RWPE2 (cell line): ENCODE results near the gene SEC14L6.

Source experiments
- ATAC-seq: fragments of 200-7000 bp; cut with Tn5 transposase; 3 replicates; pipeline ENCODE4 v1.9.1; 2021; ENCODE audit warnings: low read depth
- DNase-seq: peaks from one replicate; pipeline ENCODE4 v3.0.0-alpha.2; 2020; ENCODE audit warnings: low spot score
- H3K27ac ChIP-seq: fragments of 450-650 bp; 2 replicates; pipeline ENCODE4 v1.5.1; 2017; ENCODE audit warnings: mild to moderate bottlenecking; ENCODE audit not compliant: poor library complexity, severe bottlenecking
- H3K27me3 ChIP-seq: fragments of 250-450 bp; sonication (Bioruptor Pico); 2 replicates; pipeline ENCODE4 v1.5.1; 2021; ENCODE audit warnings: mild to moderate bottlenecking, moderate library complexity; ENCODE audit not compliant: insufficient read depth, poor library complexity, severe bottlenecking
- H3K36me3 ChIP-seq: fragments of 250-450 bp; sonication (Bioruptor Pico); 2 replicates; pipeline ENCODE4 v1.5.1; 2020; ENCODE audit warnings: low read depth, mild to moderate bottlenecking, moderate library complexity
- H3K4me1 ChIP-seq: fragments of 250-450 bp; sonication (Bioruptor Pico); 2 replicates; pipeline ENCODE4 v1.5.1; 2021; ENCODE audit warnings: mild to moderate bottlenecking, moderate library complexity; ENCODE audit not compliant: insufficient read depth, poor library complexity, severe bottlenecking
- H3K4me3 ChIP-seq: fragments of 250-450 bp; sonication (Bioruptor Pico); 2 replicates; pipeline ENCODE4 v1.5.1; 2021; ENCODE audit warnings: mild to moderate bottlenecking, moderate library complexity; ENCODE audit not compliant: severe bottlenecking
- H3K9me3 ChIP-seq: fragments of 250-450 bp; sonication (Bioruptor Pico); 2 replicates; pipeline ENCODE4 v1.5.1; 2021; ENCODE audit warnings: mild to moderate bottlenecking, moderate library complexity; ENCODE audit not compliant: severe bottlenecking
- TF ChIP-seq, protein P1 (sequence below): fragments of 450-650 bp; IDR thresholded peaks from one replicate; pipeline ENCODE4 v1.5.1; 2017; ENCODE audit warnings: mild to moderate bottlenecking, moderate library complexity; ENCODE audit not compliant: poor library complexity, severe bottlenecking

SEC14L6 gene

DNA sequence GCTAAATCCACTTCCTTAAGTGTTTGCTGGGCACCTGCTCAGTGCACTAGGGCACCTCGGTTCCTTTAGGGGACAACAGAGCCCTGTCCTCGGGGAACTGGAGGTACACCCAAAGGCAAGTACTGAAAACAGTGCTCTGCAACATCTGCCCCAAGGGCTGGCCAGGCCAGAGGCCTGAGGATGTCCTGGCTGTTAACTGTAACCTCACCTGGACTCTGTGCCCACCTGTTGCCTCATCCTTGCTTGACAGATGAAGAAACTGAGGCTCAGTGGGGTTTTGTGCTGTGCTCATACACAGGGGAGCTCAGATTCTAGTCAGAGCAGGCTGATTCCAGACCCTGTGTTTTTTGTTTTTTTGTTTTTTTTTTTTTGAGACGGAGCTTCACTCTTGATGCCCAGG lies 43.6 kb downstream of the SEC14L6 start:
- H3K36me3 ChIP-seq = no peaks in the 10 kb centered on the region
- H3K4me1 ChIP-seq = no peaks in the 10 kb centered on the region
- no peak for ATAC-seq
- H3K27ac ChIP-seq = no peak overlapping the region
- H3K4me3 ChIP-seq = no peak overlapping the region
- H3K9me3 ChIP-seq = no peaks in the 10 kb centered on the region
- DNase-seq = no peak
- TF ChIP-seq, protein P1, sequence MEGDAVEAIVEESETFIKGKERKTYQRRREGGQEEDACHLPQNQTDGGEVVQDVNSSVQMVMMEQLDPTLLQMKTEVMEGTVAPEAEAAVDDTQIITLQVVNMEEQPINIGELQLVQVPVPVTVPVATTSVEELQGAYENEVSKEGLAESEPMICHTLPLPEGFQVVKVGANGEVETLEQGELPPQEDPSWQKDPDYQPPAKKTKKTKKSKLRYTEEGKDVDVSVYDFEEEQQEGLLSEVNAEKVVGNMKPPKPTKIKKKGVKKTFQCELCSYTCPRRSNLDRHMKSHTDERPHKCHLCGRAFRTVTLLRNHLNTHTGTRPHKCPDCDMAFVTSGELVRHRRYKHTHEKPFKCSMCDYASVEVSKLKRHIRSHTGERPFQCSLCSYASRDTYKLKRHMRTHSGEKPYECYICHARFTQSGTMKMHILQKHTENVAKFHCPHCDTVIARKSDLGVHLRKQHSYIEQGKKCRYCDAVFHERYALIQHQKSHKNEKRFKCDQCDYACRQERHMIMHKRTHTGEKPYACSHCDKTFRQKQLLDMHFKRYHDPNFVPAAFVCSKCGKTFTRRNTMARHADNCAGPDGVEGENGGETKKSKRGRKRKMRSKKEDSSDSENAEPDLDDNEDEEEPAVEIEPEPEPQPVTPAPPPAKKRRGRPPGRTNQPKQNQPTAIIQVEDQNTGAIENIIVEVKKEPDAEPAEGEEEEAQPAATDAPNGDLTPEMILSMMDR = no peak
- no peaks in the 10 kb centered on the region for H3K27me3 ChIP-seq

DNA sequence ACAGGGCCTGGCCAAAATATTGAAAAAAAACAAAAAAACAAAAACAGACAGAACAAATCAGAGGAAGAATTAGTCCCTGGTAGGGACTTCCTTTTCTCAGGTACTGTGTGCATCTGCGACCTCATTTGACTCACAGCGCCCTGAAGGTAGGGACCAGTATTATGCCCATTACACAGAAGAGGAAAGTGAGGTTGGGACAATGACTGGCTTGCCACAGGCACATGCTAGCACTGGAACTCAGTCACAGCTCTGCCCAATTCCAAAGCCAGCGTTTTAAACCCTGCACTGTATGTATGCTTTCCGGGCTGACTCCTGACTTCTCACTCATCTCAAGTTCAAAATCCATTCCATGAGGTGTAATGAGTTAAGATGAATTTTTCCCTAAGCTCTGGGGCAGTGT lies 44.4 kb downstream of the SEC14L6 start:
- H3K27me3 ChIP-seq = no peaks in the 10 kb centered on the region
- no peak for ATAC-seq
- no peaks in the 10 kb centered on the region for H3K36me3 ChIP-seq
- no peak overlapping the region for H3K4me3 ChIP-seq
- H3K9me3 ChIP-seq = no peaks in the 10 kb centered on the region
- H3K4me1 ChIP-seq = no peaks in the 10 kb centered on the region
- TF ChIP-seq, protein P1 = no peak
- H3K27ac ChIP-seq = no peak overlapping the region
- DNase-seq = no peak

DNA sequence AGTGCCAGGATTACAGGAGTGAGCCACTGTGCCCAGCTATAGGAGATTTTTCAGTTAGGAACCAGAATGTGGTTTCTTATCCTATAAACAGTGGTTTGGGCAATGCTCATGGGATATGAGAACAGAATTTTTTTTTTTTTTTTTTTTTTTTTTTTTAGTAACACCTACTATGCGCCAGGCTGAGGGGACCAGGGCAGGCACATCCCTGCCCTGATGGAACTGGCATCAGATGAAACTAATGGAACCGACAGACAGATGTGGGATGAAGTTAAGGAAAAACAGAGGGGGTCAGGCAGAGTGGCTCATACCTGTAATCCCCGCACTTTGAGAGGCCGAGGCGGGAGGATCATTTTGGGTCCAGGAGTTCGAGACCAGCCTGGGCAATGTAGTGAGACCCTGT lies 45.9 kb downstream of the SEC14L6 start:
- no peak for ATAC-seq

GRCh38 chr22:30497466-30498150 lies 48.9 kb downstream of the SEC14L6 start:
- no peak for ATAC-seq
- TF ChIP-seq, protein P1 = no peak
- no peak for DNase-seq
- no peaks in the 10 kb centered on the region for H3K36me3 ChIP-seq
- no peaks in the 10 kb centered on the region for H3K4me1 ChIP-seq
- H3K4me3 ChIP-seq = no peak overlapping the region
- no peak overlapping the region for H3K27ac ChIP-seq
- H3K27me3 ChIP-seq = no peaks in the 10 kb centered on the region
- H3K9me3 ChIP-seq = no peaks in the 10 kb centered on the region

More for the DNA sequence above, 45.9 kb downstream of the SEC14L6 start:
- H3K4me3 ChIP-seq = no peak overlapping the region
- H3K9me3 ChIP-seq = no peaks in the 10 kb centered on the region
- DNase-seq = no peak
- no peaks in the 10 kb centered on the region for H3K27me3 ChIP-seq
- TF ChIP-seq, protein P1 = no peak
- H3K4me1 ChIP-seq = no peaks in the 10 kb centered on the region
- H3K27ac ChIP-seq = no peak overlapping the region
- no peaks in the 10 kb centered on the region for H3K36me3 ChIP-seq

GRCh38 chr22:30495041-30495784 lies 51.3 kb downstream of the SEC14L6 start:
- TF ChIP-seq, protein P1 = no peak
- DNase-seq = no peak
- H3K9me3 ChIP-seq = no peaks in the 10 kb centered on the region
- no peaks in the 10 kb centered on the region for H3K27me3 ChIP-seq
- no peak for ATAC-seq
- no peak overlapping the region for H3K4me3 ChIP-seq
- no peak overlapping the region for H3K27ac ChIP-seq
- no peaks in the 10 kb centered on the region for H3K36me3 ChIP-seq
- no peaks in the 10 kb centered on the region for H3K4me1 ChIP-seq
